Forelimb muscle (tissue), 1 donor: ENCODE results near the gene CLDN15. TPM values are rescaled to one million over a fixed set of nuclear protein-coding genes. Genes with fewer than 3 reads are reported as not detected.
"Not testable (repeated sequence)": the region's sequence is repeated elsewhere in the genome, so short reads cannot be mapped to it uniquely, and the experiment has no call there.

Experiments used
- DNase-seq: peaks from one replicate; pipeline ENCODE4 v3.0.0-alpha.2; 2013; ENCODE audit warnings: low read depth
- polyA plus RNA-seq: library from polyadenylated mRNA; unstranded; fragments of 120-200 nt; gene quantifications from one replicate; pipeline ENCODE4 v1.2.1, GENCODE V29; 2013; ENCODE audit not compliant: insufficient read length

CLDN15 gene
- polyA plus RNA-seq, 1 donor = 7.4 TPM

- DNase-seq = no peak
Observed at GRCh38 chr7:101222275-101222830, 15.2 kb downstream of the CLDN15 start.

DNA sequence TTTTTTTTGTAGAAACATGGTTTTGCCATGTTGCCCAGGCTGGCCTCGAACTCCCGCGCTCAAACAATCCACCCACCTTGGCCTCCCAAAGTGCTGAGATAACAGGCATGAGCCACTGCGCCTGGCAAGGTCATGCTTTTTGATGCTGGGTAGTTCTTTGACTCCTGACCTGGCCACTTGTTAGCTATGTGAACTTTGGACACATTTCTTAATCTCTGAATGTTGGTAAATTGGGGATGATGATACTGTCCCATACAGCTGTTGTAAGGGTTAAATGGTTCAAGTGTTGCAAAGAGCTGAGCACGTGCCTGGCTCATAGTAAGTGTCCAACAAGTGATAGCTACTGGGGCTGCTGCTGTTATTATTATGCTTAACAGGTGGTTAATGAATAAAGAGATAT lies 17.3 kb downstream of the CLDN15 start:
- no peak for DNase-seq

DNA sequence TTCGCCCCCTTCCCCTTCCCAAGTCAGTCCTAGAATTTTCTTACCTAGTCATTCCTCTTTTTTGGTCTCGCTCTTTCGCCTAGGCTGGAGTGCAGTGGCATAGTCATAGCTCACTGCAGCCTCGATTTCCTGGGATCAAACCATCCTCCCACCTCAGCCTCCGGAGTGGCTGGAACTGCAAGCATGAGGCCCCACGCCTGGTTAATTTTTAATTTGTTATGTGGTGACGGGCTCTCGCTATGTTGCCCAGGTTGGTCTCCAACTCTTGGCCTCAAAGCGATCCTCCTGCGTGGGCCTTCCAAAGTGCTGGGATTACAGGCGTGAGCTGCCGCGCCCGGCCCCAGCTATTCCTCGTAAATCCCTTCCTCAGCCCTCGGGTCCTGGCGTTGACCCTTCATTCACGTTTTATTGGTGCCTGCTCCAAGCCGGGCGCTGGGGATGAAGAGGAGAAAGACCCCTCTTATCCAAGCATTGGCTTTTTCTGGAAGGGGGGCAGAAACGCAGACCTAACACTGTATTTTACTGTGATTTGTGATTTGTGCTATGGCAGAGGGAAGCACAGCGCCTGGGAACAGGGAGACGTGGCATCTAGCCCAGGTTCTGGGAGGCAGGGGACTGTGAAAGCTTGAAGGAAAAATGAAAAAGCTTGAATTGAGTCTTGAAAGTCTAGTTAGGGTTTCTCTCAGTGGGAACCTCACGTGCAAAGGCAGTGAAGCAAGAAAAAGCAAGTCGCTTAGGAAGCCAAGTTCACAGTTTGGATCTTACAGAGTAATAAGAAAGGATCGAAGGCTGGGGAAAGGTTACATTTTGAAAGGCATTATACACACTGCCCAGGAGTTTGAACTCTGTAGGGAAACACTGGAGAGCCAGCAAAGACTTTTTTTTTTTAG lies 19.1 kb downstream of the CLDN15 start:
- DNase-seq = no peak

- peak; percentile 98 for DNase-seq
Observed at GRCh38 chr7:101217388-101218235, 20.0 kb downstream of the CLDN15 start, which contains the start of the genes PLOD3 and ZNHIT1. Gene PLOD3, minus strand, starts transcription at chr7:101217581. Its CDS starts 307 bp downstream, at chr7:101217274. Gene ZNHIT1, plus strand, starts transcription at chr7:101218165. Its CDS starts 31 bp downstream, at chr7:101218196.

GRCh38 chr7:101216860-101217387 lies 20.7 kb downstream of the CLDN15 start:
- DNase-seq = no peak

- DNase-seq = no peak
Observed at GRCh38 chr7:101216001-101216859, 21.4 kb downstream of the CLDN15 start.

GRCh38 chr7:101212014-101212413 lies 25.6 kb downstream of the CLDN15 start:
- no peak for DNase-seq

DNA sequence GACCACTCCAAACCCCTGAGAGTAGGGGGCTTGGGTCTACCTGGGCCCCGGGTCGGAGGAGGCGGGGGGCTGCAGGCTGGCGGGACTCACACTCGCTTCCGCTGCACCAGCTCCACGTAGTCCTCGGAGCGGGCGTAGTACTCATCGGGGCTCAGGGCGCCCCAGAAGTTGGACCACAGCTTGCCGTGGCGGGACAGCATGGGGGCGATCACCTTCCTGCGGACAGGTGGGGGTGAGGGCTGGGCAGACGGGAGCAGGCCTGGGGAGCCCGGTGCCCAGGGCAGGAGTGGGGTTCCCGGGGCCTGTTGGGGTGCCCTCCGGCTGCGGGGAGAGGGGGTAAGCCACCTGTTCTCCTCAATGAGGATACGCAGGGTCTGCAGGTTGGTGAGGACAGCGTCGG lies 26.1 kb downstream of the CLDN15 start:
- no peak for DNase-seq

GRCh38 chr7:101210143-101210542 lies 27.5 kb downstream of the CLDN15 start:
- no peak for DNase-seq

DNA sequence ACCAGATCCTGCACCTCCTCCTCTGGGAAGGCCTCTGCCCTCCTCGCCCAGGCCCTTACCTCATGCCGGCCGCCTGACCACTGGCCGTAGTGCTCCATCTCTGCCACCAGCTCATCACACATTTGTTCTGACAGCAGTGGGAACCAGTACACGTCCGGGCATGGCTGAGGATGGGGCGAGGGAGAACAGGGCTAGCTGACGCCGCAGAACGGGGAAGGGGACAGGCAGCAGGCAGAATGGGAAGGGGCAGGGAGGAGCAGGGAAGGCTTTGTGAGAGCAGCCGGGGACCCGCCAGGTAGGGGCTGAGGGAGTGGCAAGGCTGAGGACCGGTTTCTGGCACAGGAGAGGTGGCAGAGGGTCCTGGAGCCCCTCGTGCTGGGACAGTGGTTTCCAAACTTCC lies 28.8 kb downstream of the CLDN15 start:
- DNase-seq = no peak

DNA sequence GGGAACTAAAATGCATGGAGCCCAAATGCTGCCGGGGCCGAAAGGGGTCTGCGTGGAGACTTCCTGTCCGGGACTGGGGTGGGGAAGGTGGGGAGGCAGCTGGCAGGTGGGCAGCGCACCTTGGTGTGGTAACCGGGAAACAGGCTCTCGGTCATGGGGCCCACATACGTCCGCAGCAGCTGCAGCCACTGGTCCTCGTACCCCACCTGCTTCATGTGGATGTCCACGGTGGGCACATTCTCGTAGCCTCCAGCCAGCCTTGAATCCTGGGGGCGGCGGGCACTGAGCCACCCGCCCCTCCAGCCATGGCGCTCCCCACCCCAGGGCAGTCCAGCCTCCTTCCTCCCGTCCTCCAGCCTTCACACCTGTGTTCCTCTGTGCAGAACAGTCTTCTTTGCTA lies 30.1 kb downstream of the CLDN15 start:
- no peak for DNase-seq

DNA sequence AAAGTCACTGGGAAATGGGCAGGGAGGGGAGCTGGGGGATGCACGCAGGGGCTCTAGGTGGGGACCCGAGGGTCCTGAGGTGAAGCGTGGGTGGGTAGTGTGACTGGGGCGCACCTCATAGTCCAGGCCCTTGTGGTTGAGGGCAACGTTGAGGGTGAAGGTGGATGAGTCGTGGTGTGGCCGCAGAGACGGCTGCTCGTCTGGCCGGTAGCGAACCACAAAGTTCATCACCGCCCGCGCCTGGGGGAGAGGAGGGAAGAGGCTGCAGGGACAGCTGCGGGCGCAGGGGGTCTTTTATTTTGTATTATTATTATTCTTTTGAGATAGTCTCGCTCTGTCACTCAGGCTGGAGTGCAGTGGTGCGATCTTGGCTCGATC lies 30.9 kb downstream of the CLDN15 start:
- no peak for DNase-seq

DNA sequence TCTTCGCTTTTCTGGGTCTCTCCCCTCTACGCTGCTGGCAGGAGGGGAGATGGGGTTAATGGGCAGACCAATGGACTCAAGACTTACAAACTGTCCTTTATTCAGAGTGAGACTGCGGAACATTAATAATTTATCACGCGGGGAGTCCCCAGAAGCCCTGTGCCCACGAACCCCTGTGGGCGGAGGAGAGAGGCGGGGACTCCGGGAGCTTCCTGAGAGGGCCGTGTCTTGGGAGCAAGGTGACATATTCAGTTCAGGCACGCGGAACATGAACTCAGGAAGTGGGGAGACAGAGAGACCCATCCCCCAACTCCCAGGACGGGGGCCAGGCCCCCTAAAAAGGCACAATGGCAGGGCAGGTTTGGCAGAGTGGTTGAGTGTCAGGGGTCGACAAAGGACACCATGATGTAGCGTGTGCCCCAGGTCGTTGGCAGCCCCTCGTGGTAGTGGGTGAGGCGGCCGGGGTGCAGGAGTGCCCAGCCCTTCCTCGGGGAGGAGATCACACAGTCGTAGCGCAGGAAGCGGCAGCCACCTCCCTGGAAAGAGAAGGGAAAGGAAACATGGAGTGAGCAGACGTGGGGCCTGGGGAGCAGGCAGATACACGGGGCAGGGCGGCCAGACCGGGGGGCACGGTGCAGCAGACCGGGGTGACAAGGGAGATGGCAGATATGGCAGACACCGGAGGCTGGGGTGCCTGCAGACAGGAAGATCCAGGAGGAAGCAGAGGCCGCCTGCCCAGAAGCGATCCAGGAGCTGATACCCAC lies 31.5 kb downstream of the CLDN15 start:
- no peak for DNase-seq

DNA sequence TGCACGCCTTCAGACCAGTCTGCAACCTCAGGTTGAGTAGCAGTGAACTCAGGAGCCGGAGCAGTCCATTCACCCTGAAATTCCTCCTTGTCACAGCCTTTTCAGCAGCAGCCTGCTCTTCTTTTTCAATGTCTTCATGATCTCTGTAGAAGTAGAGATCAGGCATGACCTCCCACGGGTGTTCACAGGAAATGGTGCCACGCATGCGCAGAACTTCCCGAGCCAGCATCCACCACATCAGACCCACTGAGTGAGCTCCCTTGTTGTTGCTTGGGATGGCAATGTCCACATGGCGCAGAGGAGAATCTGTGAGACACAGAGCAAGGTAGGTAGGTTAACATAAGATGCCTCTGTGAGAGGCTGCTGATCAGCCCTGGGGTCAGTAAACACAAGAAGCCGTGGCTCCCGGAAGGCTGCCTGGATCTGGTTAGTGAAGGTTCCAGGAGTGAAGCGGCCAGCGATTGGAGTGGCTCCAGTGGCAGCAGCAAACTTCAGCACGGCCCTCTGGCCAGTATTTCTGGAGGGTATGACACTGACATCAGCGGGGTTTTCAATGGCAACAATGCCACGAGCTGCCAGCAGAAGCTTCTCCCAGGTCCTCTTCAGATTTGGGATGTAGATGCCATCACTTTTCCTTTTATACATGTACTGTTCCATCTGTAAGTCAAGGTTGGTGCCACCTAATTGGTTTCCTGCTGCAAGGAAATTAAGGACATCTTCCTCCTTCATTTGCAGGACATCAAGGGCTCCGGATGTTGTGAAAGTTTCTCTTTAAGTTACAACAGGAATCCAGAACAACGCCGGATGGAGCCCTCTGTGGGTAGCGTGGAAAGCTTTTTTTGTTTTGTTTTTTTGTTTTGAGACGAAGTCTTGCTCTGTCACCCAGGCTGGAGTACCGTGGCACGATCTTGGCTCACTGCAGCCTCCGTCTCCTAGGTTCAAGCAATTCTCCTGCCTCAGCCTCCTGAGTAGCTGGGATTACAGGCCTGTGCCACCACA lies 33.6 kb downstream of the CLDN15 start:
- not testable (repeated sequence) for DNase-seq

DNA sequence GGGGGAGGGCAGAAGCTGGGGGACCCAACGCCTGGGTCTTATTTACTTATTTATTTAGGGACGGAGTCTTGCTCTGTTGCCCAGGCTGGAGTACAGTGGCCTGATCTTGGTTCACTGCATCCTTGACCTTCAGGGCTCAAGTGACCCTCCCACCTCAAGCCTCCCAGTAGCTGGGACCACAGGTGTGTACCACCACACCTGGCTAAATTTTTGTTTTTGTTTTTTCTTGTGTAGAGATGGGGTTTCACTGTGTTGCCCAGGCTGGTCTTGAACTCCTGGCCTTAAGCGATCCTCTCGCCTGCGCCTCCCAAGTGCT lies 35.0 kb downstream of the CLDN15 start:
- no peak for DNase-seq

DNA sequence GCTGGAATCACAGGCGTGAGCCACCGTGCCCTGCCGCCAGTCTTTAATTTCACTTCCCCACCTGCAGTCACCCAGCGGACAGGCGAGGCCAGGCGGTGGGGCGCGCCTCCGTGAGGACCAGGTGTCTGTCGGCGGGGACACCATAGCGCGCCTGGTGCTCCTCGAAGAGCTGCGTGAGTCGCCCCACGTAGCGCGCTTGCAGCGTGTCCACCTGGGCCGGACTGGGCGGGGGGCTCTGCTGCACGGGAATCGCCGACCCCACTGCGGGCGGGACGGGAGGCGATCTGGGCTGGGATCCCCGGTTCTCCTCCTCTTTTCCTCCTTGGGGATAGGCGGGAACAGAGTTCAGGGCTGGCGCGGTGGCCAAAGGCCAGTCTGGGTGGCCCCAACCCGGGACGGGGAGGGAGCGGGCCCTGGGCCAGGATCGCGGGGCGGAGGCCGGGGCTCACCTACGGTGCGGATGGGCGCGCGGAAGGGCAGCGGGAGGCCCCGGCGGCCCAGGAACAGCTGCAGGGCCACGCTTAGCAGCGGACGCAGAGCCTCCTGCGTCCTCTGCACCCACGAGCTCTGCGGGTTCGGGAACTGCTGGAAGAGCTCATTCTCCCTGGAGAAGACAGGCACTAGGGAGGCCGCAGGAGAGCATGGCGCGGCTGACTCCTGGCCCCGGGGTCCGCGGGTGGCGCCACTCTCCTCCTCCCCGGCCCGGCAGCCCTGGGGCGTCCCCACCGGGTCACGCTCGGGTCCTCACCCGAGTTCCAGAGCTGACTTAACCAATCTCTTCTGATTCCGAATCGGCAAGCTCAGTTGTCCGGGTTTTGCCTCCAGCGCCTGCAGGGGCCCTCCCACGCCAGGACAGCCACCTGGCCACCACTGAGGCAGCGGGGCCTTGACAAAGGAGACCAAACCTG lies 35.7 kb downstream of the CLDN15 start:
- DNase-seq = no peak

GRCh38 chr7:101200862-101201599 lies 36.6 kb downstream of the CLDN15 start, which contains the start of gene MOGAT3:
Gene MOGAT3, minus strand, starts transcription at chr7:101201036. Its CDS starts 182 bp downstream, at chr7:101200854.
- DNase-seq = no peak
